ENCODE results near the gene CITED2.

CITED2 gene

DNA sequence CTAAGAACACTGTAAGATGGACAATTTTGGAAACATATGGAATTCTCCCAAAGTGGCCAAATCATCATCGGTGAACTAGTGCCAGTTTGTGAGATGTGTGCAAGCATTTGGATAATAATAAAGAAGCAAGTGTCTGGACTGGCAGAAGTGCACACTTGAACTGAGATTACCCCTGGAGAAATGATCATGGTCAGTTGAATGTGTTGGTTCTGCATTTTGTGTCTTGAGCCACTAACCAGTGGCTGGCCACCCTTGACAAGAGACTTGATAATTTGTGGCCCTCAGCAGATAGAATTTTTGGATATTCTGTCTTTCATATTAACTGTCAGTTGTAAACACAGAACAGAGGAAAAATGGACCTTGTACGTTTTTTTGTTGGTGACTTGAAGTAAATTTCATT lies 37.4 kb downstream of the CITED2 start:
- TF ChIP-seq, protein P1, sequence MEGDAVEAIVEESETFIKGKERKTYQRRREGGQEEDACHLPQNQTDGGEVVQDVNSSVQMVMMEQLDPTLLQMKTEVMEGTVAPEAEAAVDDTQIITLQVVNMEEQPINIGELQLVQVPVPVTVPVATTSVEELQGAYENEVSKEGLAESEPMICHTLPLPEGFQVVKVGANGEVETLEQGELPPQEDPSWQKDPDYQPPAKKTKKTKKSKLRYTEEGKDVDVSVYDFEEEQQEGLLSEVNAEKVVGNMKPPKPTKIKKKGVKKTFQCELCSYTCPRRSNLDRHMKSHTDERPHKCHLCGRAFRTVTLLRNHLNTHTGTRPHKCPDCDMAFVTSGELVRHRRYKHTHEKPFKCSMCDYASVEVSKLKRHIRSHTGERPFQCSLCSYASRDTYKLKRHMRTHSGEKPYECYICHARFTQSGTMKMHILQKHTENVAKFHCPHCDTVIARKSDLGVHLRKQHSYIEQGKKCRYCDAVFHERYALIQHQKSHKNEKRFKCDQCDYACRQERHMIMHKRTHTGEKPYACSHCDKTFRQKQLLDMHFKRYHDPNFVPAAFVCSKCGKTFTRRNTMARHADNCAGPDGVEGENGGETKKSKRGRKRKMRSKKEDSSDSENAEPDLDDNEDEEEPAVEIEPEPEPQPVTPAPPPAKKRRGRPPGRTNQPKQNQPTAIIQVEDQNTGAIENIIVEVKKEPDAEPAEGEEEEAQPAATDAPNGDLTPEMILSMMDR (IDR thresholded peaks at IDR 0.05; ENCODE audit: extremely low read depth, insufficient read depth, missing control alignments), result no peak
- DNase-seq (ENCODE audit: low spot score), result no peak
- in situ Hi-C loops (cut with MboI; ENCODE audit: low pct_unique_long_range_greater_than_20kb, low sequenced_read_pairs, unreplicated experiment), result no loop called here

DNA sequence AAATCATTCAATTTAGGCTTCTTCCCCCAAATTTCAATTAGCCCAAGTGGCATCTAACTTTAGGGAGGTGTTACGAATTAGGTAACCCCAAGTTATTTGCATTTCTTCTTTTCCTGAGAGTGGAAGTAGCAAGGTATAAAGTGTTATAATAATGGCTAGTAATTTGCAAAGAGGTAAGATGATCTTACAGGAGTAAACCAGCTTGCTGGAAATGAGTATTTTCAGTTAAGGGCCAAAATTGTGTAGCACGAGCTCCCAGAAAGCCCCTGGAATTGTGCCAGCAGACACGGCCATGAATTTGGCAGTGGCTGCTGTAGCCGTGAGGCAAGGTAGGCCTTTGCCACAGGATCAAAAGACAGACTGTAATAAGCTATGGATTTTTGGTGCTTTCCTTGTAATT lies 38.0 kb downstream of the CITED2 start:
- in situ Hi-C loops (cut with MboI; ENCODE audit: low pct_unique_long_range_greater_than_20kb, low sequenced_read_pairs, unreplicated experiment), result no loop called here
- no peak for DNase-seq (ENCODE audit: low spot score)
- TF ChIP-seq, protein P1 (IDR thresholded peaks at IDR 0.05; ENCODE audit: extremely low read depth, insufficient read depth, missing control alignments), result no peak

DNA sequence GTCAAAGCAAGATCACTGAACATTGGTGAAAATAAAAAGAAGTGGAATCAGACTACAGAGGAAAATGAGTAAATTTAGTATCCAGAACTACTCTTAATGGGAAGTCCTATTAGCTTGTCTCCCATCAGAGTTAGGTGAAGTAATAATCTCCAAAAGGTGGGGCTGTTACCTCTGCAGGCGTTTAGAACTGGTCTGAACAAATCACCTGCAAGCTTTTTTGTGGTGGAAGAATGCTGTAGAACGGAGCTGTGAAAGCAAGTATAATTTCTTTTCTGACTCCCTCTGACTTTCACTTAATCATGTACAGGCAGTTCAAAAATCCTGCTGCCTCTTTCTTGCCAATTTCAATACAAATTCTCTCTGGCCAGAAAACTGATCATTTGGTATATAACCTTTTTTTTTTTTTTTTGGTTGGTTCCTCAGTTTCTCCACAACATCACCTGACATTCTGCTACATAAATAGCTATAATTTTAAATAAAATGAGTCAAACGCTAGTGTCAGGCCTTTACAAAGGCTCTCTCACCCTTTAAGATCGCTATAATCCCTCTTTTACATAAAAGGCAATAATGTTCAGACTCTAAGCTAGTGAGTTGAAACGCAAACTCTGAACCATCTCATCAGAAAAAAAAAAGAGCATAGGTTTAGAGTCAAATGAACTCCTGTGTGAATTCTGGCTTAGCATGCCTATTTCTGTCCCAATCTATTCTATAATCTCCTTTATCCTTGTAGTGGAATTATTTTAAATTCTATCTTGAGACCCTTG lies 38.8 kb downstream of the CITED2 start:
- DNase-seq (ENCODE audit: low spot score), result no peak
- in situ Hi-C loops (cut with MboI; ENCODE audit: low pct_unique_long_range_greater_than_20kb, low sequenced_read_pairs, unreplicated experiment), result no loop called here
- TF ChIP-seq, protein P1 (IDR thresholded peaks at IDR 0.05; ENCODE audit: extremely low read depth, insufficient read depth, missing control alignments), result no peak

DNA sequence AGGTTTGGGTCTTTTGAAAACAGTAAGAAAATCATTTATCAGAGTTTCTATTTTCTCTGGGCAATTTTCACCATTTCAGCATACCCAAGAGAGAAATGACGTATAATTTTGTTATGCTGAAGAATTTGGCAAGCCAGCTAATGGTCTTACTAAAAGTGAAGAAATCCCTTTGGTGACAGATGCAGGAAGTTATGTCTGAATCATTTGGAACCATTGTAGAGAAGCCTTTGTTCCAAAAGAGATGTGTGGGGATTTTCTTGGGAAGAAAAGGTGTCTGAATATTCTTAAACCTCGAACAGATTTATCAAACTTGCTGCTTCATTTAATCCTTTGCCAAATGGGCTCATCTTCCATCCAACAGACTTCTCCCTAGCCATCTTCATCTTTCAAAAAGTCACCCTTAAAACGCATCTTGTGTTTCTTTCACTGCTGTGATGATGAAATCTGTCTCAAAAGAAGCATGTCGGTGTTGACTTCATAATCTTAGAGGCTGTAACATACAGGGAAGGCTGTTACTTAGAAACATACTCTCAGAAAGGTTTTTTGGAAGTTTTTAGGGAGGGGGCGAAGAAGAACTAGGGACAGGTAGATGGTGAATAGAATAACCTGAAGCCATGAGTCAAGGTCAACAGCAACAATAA lies 39.5 kb downstream of the CITED2 start:
- no peak for DNase-seq (ENCODE audit: low spot score)
- TF ChIP-seq, protein P1 (IDR thresholded peaks at IDR 0.05; ENCODE audit: extremely low read depth, insufficient read depth, missing control alignments), result no peak
- in situ Hi-C loops (cut with MboI; ENCODE audit: low pct_unique_long_range_greater_than_20kb, low sequenced_read_pairs, unreplicated experiment), result no loop called here

DNA sequence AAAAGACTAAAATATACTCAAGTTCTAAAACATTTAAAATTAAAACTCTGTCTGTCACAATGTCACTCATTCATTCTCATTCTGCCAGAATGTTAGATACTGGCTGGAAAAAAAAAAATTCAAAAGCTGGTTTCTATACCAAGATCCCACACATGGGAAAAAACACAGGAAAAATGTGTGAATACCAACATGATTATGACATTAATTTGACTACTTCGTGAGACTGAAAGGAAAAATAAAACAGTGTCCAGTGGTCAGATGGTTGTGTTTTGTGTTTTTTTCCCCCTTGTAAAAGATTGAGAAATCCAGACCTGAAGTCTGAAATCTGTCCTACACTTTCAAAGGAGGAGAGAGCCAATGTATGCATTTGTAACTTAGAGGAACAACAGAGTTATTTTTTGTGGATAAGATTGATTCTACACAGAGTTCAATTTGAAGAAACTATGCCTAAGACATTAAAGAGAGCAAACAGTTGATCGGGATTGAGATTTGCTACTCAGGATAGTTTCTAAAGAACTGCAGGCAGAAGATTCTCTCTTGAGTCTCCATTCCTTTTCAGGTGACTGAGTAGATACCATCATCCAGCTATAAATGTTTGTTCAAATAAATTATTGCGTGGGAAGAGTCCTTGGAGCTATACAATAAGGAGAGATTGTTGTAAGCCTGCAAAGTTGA lies 43.5 kb downstream of the CITED2 start:
- TF ChIP-seq, protein P1 (IDR thresholded peaks at IDR 0.05; ENCODE audit: extremely low read depth, insufficient read depth, missing control alignments), result no peak
- in situ Hi-C loops (cut with MboI; ENCODE audit: low pct_unique_long_range_greater_than_20kb, low sequenced_read_pairs, unreplicated experiment), result no loop called here
- DNase-seq (ENCODE audit: low spot score), result no peak

- in situ Hi-C loops (cut with MboI; ENCODE audit: low pct_unique_long_range_greater_than_20kb, low sequenced_read_pairs, unreplicated experiment), result no loop called here
- TF ChIP-seq, protein P1 (IDR thresholded peaks at IDR 0.05; ENCODE audit: extremely low read depth, insufficient read depth, missing control alignments), result no peak
- DNase-seq (ENCODE audit: low spot score), result no peak
These were observed 44.1 kb downstream of the CITED2 start for GRCh38 chr6:139330306-139330705.
